Measurements from ENCODE around the gene RAB31.

DNA sequence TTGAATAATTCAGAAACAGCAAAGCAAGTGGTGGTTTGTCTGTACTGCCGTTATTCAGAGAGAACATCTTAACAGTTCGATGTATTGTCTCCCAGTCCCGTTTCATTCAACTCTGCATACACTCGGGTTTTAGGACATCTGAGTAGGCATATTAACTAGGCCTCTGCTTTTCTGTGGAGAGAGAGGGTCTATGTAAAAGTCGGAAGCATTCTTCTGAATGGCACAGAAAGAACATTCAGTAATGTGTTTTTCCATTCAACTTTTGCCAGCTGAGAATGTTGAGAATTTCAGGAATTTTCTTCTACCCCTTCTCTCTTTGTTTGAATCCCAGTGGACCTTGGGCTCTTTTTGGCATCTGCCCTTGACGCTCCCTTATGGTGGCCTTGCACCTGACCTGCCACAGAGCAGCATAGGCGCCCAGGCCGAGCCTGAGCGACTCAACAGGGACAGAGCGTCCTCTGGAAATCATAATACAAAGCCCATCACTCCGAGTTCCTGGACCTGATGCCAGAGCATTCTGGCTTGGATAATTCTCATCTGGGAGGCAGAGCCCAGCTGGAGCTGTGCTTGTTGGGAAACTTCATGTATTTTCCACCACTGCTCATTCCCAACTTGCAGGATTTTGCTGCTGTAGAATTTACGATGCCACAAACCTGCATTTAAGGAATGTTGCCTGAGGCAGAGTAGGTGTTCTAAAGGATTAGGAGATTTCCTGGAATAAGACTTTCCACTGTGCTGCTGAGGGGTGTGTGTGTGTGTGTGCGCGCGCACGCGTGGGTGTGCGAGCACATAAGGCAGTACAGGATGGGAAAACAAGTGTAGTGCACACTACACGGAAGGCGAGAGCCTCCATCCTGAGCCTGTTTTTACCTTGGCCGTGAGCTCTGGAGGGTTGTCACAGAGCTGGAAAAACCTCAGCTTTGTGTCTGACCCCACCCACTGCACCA is 100.5 kb downstream of the RAB31 start:
- TF ChIP-seq, protein P1, sequence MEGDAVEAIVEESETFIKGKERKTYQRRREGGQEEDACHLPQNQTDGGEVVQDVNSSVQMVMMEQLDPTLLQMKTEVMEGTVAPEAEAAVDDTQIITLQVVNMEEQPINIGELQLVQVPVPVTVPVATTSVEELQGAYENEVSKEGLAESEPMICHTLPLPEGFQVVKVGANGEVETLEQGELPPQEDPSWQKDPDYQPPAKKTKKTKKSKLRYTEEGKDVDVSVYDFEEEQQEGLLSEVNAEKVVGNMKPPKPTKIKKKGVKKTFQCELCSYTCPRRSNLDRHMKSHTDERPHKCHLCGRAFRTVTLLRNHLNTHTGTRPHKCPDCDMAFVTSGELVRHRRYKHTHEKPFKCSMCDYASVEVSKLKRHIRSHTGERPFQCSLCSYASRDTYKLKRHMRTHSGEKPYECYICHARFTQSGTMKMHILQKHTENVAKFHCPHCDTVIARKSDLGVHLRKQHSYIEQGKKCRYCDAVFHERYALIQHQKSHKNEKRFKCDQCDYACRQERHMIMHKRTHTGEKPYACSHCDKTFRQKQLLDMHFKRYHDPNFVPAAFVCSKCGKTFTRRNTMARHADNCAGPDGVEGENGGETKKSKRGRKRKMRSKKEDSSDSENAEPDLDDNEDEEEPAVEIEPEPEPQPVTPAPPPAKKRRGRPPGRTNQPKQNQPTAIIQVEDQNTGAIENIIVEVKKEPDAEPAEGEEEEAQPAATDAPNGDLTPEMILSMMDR (IDR thresholded peaks at IDR 0.05 in 4 of 5, conservative IDR thresholded peaks at IDR 0.05 in 1 of 5): no peak
- no peak for TF ChIP-seq POLR2A (IDR thresholded peaks at IDR 0.05)

Measured in gastrocnemius medialis (tissue), 4 donors.